MM.1S (cell line): ENCODE results near the gene CYGB.

Experiments
- DNase-seq: peaks from one replicate; pipeline ENCODE4 v3.0.0-alpha.2; 2015
- H2AFZ ChIP-seq: fragments of 300-600 bp; sonication (generic); 2 replicates; pipeline ENCODE4 v1.6.0; 2016; ENCODE audit warnings: antibody characterized with exemption, low read length
- H3F3A ChIP-seq: fragments of 300-600 bp; sonication (generic); 2 replicates; pipeline ENCODE4 v1.6.1; 2016; ENCODE audit warnings: mild to moderate bottlenecking, antibody characterized with exemption, low read length, moderate library complexity, mixed read lengths; ENCODE audit not compliant: insufficient read depth
- H3K27ac ChIP-seq: fragments of 300-600 bp; sonication (generic); 2 replicates; pipeline ENCODE4 v1.5.1; 2016; ENCODE audit warnings: mild to moderate bottlenecking, low read length
- H3K27me3 ChIP-seq: fragments of 300-600 bp; sonication (generic); replicated peaks from 2 replicates; pipeline ENCODE4 v1.6.0; 2016; ENCODE audit warnings: low read length; ENCODE audit not compliant: insufficient read depth
- H3K36me3 ChIP-seq: fragments of 300-600 bp; sonication (generic); replicated peaks from 2 replicates; pipeline ENCODE4 v1.6.1; 2016; ENCODE audit warnings: mild to moderate bottlenecking, low read length, mixed read lengths; ENCODE audit not compliant: insufficient read depth
- H3K4me1 ChIP-seq: fragments of 300-600 bp; sonication (generic); 2 replicates; pipeline ENCODE4 v1.6.1; 2016; ENCODE audit warnings: low read length, mixed read lengths
- H3K4me2 ChIP-seq: fragments of 300-600 bp; sonication (generic); 2 replicates; pipeline ENCODE4 v1.6.0; 2016; ENCODE audit warnings: low read depth, low read length
- H3K4me3 ChIP-seq: fragments of 300-600 bp; sonication (generic); 2 replicates; pipeline ENCODE4 v1.5.1; 2016; ENCODE audit warnings: low read length, mixed read lengths
- H3K79me2 ChIP-seq: fragments of 300-600 bp; sonication (generic); 2 replicates; pipeline ENCODE4 v1.6.1; 2016; ENCODE audit warnings: mixed run types, low read length, mixed read lengths
- H3K9ac ChIP-seq: fragments of 300-600 bp; sonication (generic); 2 replicates; pipeline ENCODE4 v1.6.1; 2016; ENCODE audit warnings: low read length, mixed read lengths
- H3K9me2 ChIP-seq: fragments of 300-600 bp; sonication (generic); replicated peaks from 2 replicates; pipeline ENCODE4 v1.6.1; 2016; ENCODE audit warnings: mild to moderate bottlenecking, low read length, mixed read lengths; ENCODE audit not compliant: insufficient read depth
- H3K9me3 ChIP-seq: fragments of 300-600 bp; sonication (generic); replicated peaks from 2 replicates; pipeline ENCODE4 v1.6.1; 2016; ENCODE audit warnings: mild to moderate bottlenecking, low read length, mixed read lengths; ENCODE audit not compliant: insufficient read depth
- H4K20me1 ChIP-seq: fragments of 300-600 bp; sonication (generic); 2 replicates; pipeline ENCODE4 v1.6.1; 2016; ENCODE audit warnings: mild to moderate bottlenecking, low read length, moderate library complexity, mixed read lengths; ENCODE audit not compliant: insufficient read depth
- CTCF ChIP-seq: fragments of 300-600 bp; sonication (generic); IDR thresholded peaks from 2 replicates; pipeline ENCODE4 v1.5.1; 2016; ENCODE audit warnings: antibody characterized with exemption, low read length, mixed read lengths
- EZH2 ChIP-seq: fragments of 300-600 bp; sonication (generic); optimal IDR thresholded peaks from 2 replicates; pipeline ENCODE3; 2017; ENCODE audit warnings: low read depth, mild to moderate bottlenecking, antibody characterized with exemption, low read length, mixed read lengths
- EZH2phosphoT487 ChIP-seq: fragments of 300-600 bp; sonication (generic); IDR thresholded peaks from 2 replicates; pipeline ENCODE4 v1.6.1; 2018; ENCODE audit warnings: antibody characterized with exemption, low read length

The CYGB gene

GRCh38 chr17:76579281-76579680 is 41.8 kb upstream of the CYGB start:
- H3K36me3 ChIP-seq: no peaks in the 10 kb centered on the region
- DNase-seq: no peak
- no peak overlapping the region for H3K27ac ChIP-seq
- H3K9me2 ChIP-seq: no peaks in the 10 kb centered on the region
- H3K79me2 ChIP-seq: no peaks in the 10 kb centered on the region
- TF ChIP-seq EZH2phosphoT487: no peak
- no peak overlapping the region for H3K9ac ChIP-seq
- peaks cover 14% of the 10 kb centered on the region for H3K27me3 ChIP-seq
- no peak overlapping the region for H3K4me3 ChIP-seq
- H3K9me3 ChIP-seq: no peaks in the 10 kb centered on the region
- H3F3A ChIP-seq: no peaks in the 10 kb centered on the region
- no peak overlapping the region for H3K4me2 ChIP-seq
- no peaks in the 10 kb centered on the region for H3K4me1 ChIP-seq
- H2AFZ ChIP-seq: no peak overlapping the region
- no peaks in the 10 kb centered on the region for H4K20me1 ChIP-seq

GRCh38 chr17:76578376-76578775 is 40.9 kb upstream of the CYGB start:
- H3K4me2 ChIP-seq: no peak overlapping the region

GRCh38 chr17:76577876-76578275 is 40.4 kb upstream of the CYGB start:
- H3F3A ChIP-seq: no peaks in the 10 kb centered on the region
- no peaks in the 10 kb centered on the region for H3K9me2 ChIP-seq
- H3K9ac ChIP-seq: no peak overlapping the region
- no peak overlapping the region for H3K4me2 ChIP-seq
- H3K27ac ChIP-seq: no peak overlapping the region
- peaks cover 4% of the 10 kb centered on the region; the same call in 1 of the 2 replicates for H3K27me3 ChIP-seq
- no peak overlapping the region for H3K4me3 ChIP-seq
- no peaks in the 10 kb centered on the region for H3K79me2 ChIP-seq
- H2AFZ ChIP-seq: no peak overlapping the region
- H4K20me1 ChIP-seq: no peaks in the 10 kb centered on the region
- TF ChIP-seq CTCF (no peak), EZH2 (no peak), EZH2phosphoT487 (no peak)
- H3K9me3 ChIP-seq: no peaks in the 10 kb centered on the region
- no peak for DNase-seq
- H3K36me3 ChIP-seq: no peaks in the 10 kb centered on the region
- no peaks in the 10 kb centered on the region for H3K4me1 ChIP-seq

More at GRCh38 chr17:76578376-76578775, 40.9 kb upstream of the CYGB start:
- Histone ChIP-seq H3K36me3 (no peaks in the 10 kb centered on the region), H3K9me2 (no peaks in the 10 kb centered on the region), H3F3A (no peaks in the 10 kb centered on the region), H2AFZ (no peak overlapping the region), H3K4me3 (no peak overlapping the region), H3K4me1 (no peaks in the 10 kb centered on the region), H3K27ac (no peak overlapping the region), H4K20me1 (no peaks in the 10 kb centered on the region), H3K9ac (no peak overlapping the region), H3K27me3 (peaks cover 6% of the 10 kb centered on the region), H3K9me3 (no peaks in the 10 kb centered on the region), H3K79me2 (no peaks in the 10 kb centered on the region)
- no peak for TF ChIP-seq EZH2phosphoT487
- TF ChIP-seq CTCF: no peak
- no peak for TF ChIP-seq EZH2
- DNase-seq: no peak

GRCh38 chr17:76576189-76576588 is 38.7 kb upstream of the CYGB start:
- Histone ChIP-seq H3K9ac (no peak overlapping the region), H3K27ac (no peak overlapping the region), H4K20me1 (no peaks in the 10 kb centered on the region), H3K4me1 (no peaks in the 10 kb centered on the region), H3K9me3 (no peaks in the 10 kb centered on the region), H3K9me2 (no peaks in the 10 kb centered on the region), H3K36me3 (no peaks in the 10 kb centered on the region), H3K79me2 (no peaks in the 10 kb centered on the region), H2AFZ (no peak overlapping the region), H3K4me2 (no peak overlapping the region), H3F3A (no peaks in the 10 kb centered on the region), H3K27me3 (no peaks in the 10 kb centered on the region), H3K4me3 (no peak overlapping the region)
- DNase-seq: no peak
- TF ChIP-seq CTCF (no peak), EZH2 (no peak), EZH2phosphoT487 (no peak)
